Stimulated activated CD8-positive, alpha-beta memory T cell treated with anti-CD3 and anti-CD28 coated beads, Interleukin-12 subunit alpha, Interleukin-12 subunit beta, amount 100 ng/mL, for 1 hour (primary cell): ENCODE results near the gene GOLGA6A.
"Not testable (repeated sequence)": the region's sequence is repeated elsewhere in the genome, so short reads cannot be mapped to it uniquely, and the experiment has no call there.

Experiments
- DNase-seq: peaks from one replicate; pipeline ENCODE4 v3.0.0-alpha.2; 2020; ENCODE audit warnings: low read depth

The GOLGA6A gene

GRCh38 chr15:74082450-74082849, at the start of gene GOLGA6A:
GOLGA6A (minus strand) TSS chr15:74082550; CDS start chr15:74082509, 41 bp downstream.
- DNase-seq = not testable (repeated sequence)

- no peak for DNase-seq
These were observed 49.5 kb upstream of the GOLGA6A start for GRCh38 chr15:74131628-74132413.

- DNase-seq = no peak
These were observed 48.7 kb upstream of the GOLGA6A start for GRCh38 chr15:74130849-74131627.

GRCh38 chr15:74130155-74130848, 48.0 kb upstream of the GOLGA6A start, which contains the start of gene ISLR2:
ISLR2 (plus strand) TSS chr15:74130586; CDS start chr15:74132755, 2,169 bp downstream.
- DNase-seq = no peak

GRCh38 chr15:74129586-74130154, 47.3 kb upstream of the GOLGA6A start:
- no peak for DNase-seq

GRCh38 chr15:74128785-74129585, 46.6 kb upstream of the GOLGA6A start:
- no peak for DNase-seq

- DNase-seq = no peak
These were observed 45.8 kb upstream of the GOLGA6A start for GRCh38 chr15:74127954-74128784.

GRCh38 chr15:74127255-74127953, 45.1 kb upstream of the GOLGA6A start:
- peak; percentile 72 for DNase-seq

GRCh38 chr15:74124759-74125158, 42.4 kb upstream of the GOLGA6A start:
- DNase-seq = no peak

GRCh38 chr15:74124196-74124595, 41.8 kb upstream of the GOLGA6A start:
- DNase-seq = no peak

GRCh38 chr15:74123658-74124057, 41.3 kb upstream of the GOLGA6A start:
- no peak for DNase-seq

- no peak for DNase-seq
These were observed 40.7 kb upstream of the GOLGA6A start for GRCh38 chr15:74123131-74123429.

- DNase-seq = no peak
These were observed 40.2 kb upstream of the GOLGA6A start for GRCh38 chr15:74122403-74123130.

- DNase-seq = no peak
These were observed 39.5 kb upstream of the GOLGA6A start for GRCh38 chr15:74121858-74122257.

GRCh38 chr15:74121039-74121438, 38.7 kb upstream of the GOLGA6A start:
- DNase-seq = no peak

- no peak for DNase-seq
These were observed 38.1 kb upstream of the GOLGA6A start for GRCh38 chr15:74120426-74120825.

GRCh38 chr15:74109713-74110112, 27.4 kb upstream of the GOLGA6A start:
- DNase-seq = no peak

- not testable (repeated sequence) for DNase-seq
These were observed 26.3 kb upstream of the GOLGA6A start for GRCh38 chr15:74108611-74109010.

GRCh38 chr15:74108111-74108510, 25.8 kb upstream of the GOLGA6A start:
- no peak for DNase-seq
